NCI-H1092 treated with DMSO at 0.1 percent for 48 hours (cell line): ENCODE results near the gene SLC35A5.

ENCODE experiments used
- DNase-seq: peaks from one replicate; lab custom pipeline; 2025; lab: John Stamatoyannopoulos, UW

The SLC35A5 gene

DNA sequence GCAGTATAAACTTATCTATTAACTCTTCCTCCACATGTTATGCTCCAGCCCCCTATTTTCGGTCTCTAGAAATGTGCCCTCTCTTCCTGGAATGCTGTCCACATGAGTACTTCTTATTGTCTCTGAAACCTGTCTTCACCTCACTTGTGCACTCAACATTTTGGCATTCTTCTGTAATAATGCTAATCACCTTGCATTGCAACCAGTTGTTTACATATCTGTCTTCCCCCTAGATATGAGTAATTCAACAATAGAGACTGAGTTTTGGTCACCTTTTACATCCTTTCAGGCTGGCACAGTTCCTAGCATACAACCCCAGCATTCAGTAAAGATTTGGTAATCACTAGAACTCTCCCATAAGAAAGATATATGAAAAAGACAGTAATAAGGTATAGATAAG is 61.9 kb downstream of the SLC35A5 start:
- no peak for DNase-seq

GRCh38 chr3:112627419-112627818 is 65.6 kb downstream of the SLC35A5 start:
- DNase-seq, result no peak

DNA sequence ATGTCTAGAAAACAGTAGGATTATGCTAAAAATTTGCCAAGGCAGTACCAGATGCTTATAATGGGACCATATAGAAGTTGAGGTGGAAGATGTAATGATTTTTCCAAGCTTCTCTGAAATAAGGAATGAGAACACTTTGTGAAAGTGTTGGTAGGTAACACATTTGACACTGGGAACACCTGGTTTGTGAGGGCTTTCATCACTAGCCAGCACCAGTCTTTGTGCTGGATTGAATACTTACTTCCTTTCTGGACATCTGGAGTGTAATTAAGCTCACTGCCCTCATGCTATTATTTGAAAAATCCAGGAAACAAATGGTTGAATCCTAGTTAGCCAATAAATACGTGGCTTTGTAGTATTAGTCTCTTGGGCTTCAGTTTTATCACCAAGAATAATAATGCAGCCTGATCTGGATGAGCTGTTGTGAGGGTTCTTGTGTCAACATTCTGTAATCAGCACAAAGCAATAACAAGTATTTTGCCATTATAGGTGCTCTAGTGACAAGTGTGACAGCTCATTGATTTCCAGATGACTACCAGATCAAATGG is 66.1 kb downstream of the SLC35A5 start:
- peak; percentile 34 for DNase-seq

DNA sequence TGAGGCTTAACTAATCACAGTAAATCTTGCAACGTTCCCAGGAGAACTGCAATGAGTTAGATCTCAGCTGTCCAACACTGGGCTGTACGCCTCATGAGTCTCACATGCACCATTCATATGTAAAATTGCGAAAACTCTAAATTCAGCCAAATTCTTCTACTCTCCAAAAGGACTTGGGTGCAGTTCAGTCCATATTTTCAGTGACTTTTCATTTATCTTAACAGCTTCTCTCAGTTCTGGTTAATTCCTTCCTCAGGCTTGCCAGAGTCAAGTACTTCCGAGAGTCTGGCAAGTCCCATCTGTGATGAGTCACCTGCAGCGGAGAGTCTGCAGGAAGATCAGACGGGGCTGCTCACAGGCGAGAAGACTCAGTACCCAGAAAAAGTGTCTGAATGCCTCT is 67.6 kb downstream of the SLC35A5 start:
- no peak for DNase-seq

GRCh38 chr3:112631257-112631656 is 69.4 kb downstream of the SLC35A5 start:
- no peak for DNase-seq

DNA sequence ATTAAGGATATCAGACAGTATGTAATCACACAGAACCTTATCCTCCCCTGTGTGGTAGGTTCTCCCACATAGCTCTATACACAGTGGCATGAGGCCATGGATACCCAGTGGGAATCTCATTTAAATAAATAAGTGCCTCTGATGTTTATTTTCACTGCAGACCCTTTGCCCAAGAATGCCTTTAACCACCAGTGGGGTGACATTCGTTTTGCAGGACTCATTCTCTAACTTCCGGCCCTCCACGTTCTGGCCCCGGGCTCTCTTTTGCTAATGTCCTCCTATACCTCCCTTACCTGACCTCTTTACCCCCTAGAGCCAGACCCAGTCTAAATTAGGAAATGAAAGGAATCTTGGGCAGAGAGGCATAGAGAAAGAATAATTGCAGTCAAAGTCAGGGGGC is 70.8 kb downstream of the SLC35A5 start:
- DNase-seq, result no peak

- DNase-seq, result no peak
Measured at GRCh38 chr3:112633191-112633590, 71.3 kb downstream of the SLC35A5 start.

DNA sequence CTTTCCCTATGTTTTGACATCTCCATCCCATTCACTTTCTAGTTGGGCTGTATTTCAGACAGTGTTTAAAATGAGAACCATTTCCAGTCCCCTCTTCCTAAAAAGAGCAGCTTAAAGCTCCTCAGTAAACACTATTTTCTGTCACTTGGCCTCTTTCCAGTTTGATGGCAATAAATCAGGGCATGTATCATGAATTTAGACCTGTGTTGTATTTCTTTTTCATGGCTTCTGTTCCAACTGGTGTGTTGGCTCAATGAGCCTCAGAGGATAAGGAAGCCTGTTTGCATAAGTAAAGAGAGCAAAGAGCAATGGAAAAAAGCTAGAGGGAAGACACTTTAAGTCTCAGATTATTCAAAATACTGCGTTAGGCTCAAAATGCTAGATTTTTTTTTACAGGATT is 71.9 kb downstream of the SLC35A5 start:
- DNase-seq, result peak; percentile 12

GRCh38 chr3:112634786-112635541 is 73.1 kb downstream of the SLC35A5 start:
- DNase-seq, result no peak
